WI38 (cell line): Measurements from ENCODE around the gene XIST.
"Not testable (repeated sequence)": the region's sequence is repeated elsewhere in the genome, so short reads cannot be mapped to it uniquely, and the experiment has no call there.

Source experiments
- H3K4me3 ChIP-seq: 2 replicates; pipeline ENCODE4 v1.5.1; 2011; ENCODE audit warnings: low read depth, mild to moderate bottlenecking, control low read depth, low read length
- TF ChIP-seq, protein P1 (sequence below): IDR thresholded peaks from 2 replicates; pipeline ENCODE4 v1.5.1; 2012; ENCODE audit warnings: low read depth, mild to moderate bottlenecking, control low read depth, low read length

The XIST gene

DNA sequence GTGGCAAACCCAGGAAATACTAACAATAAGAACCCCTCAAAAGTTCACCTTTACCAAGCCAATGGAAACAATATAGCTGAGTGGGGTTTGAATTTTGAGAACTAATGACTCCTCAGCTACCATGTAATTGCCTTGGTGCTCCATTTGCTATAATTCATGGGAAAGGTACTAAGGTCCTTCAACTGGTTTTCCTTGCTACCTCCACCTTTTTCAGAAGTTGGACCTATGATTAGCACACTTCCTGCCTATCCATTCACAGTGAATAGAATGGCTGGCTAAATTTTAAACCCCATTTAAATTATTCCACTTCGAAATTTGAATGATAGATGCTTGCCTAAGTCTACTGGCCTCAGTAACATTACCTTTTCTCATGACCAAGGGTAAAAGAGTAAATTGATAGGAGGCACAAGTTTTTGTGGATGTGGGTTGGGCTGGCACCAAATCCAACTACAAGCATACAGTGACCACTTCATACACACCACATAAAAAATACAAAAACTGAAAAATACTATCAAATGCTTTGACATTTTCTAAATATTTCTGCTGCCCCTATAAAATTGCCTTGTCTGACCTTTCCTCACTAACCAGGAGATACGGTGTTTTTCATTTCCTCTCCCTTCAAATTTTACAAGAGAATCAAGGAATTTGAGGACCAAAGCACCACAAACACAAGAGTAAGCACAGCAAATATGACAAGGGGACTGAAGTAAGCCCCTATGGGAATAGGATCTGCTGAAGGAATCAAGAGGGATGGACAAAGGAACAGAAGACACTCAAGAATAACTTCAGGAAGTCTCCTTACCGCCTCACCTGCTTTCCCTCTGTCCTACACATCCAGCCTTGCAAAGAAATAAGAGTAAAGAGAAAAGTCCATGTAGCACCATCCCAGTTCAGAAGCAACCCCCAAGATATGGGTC, 34.1 kb downstream of the XIST start:
- TF ChIP-seq, protein P1, sequence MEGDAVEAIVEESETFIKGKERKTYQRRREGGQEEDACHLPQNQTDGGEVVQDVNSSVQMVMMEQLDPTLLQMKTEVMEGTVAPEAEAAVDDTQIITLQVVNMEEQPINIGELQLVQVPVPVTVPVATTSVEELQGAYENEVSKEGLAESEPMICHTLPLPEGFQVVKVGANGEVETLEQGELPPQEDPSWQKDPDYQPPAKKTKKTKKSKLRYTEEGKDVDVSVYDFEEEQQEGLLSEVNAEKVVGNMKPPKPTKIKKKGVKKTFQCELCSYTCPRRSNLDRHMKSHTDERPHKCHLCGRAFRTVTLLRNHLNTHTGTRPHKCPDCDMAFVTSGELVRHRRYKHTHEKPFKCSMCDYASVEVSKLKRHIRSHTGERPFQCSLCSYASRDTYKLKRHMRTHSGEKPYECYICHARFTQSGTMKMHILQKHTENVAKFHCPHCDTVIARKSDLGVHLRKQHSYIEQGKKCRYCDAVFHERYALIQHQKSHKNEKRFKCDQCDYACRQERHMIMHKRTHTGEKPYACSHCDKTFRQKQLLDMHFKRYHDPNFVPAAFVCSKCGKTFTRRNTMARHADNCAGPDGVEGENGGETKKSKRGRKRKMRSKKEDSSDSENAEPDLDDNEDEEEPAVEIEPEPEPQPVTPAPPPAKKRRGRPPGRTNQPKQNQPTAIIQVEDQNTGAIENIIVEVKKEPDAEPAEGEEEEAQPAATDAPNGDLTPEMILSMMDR: no peak
- H3K4me3 ChIP-seq: no peak overlapping the region

DNA sequence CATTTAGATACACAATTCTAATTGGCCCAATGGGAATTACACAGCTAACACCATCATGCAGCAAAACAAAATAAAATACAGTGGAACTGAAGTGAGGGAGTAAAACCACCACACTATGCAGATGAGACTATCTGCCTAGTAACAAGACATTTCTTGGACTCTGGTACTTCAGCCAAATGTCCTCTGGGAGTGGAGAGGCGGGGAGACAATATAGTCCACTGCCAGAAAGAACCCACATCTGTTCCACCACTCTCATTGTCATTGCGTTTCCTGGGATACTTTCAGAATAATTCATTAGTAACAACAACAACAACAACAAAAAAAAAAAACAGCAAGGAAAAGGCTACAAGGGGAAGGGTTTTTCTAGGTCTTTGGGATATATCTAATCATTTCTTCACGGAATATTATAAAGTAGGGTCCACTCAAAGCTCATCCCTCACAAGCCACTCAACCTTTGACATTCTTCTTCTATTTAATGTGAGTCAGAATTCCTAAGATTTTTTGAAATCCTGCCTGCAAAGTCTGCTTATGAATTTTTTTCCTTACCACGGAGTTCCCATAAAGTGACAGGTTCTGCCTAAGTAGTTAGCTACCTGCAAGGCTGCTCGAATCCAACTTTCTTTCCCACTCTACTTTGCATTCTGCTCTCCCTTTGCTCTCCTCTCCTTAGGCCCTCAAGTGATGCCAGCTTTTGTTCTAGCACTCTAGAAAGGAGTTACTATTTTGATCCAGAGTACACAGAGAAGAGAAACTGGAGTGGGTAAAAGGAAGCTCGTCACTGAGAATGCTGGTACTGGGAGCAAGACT, 34.9 kb downstream of the XIST start:
- no peak overlapping the region for H3K4me3 ChIP-seq
- TF ChIP-seq, protein P1: no peak

DNA sequence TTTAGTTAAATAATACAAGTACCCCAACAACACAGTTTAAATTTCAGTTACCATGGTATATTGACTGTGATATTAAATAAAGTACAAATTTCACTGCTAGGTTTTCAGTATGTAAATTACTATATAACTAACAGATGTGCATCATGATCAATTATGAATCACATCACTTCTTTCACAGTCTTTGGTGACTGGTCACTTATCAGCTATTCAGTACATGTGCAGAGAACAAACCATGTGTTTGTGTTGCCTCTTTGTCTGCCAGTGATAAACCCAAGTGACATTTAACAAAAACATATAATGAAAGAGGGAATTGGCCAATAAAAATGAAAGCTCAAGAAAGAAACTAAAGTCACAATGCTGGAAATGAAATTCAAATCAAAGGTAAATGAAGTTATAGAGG, 40.3 kb downstream of the XIST start:
- TF ChIP-seq, protein P1: no peak
- H3K4me3 ChIP-seq: no peak overlapping the region

DNA sequence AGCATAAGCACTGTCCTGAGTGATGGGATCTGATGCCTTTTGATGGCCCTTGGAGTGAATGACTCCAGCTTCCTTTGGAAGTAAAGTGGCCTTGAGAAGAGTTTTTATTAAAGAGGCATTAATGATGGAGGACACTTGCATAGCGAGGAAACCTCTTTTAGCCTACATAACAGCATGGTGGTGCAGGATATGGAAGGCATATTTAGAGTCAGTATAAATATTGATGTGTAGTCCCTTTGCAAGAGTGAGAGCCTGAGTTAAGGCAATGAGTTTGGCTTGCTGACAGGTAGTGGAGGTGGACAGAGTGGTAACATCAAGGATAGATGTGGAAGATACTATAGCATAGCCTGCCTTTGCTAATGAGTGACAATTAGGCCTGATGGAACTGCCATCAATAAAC, 48.4 kb downstream of the XIST start:
- not testable (repeated sequence) for H3K4me3 ChIP-seq

DNA sequence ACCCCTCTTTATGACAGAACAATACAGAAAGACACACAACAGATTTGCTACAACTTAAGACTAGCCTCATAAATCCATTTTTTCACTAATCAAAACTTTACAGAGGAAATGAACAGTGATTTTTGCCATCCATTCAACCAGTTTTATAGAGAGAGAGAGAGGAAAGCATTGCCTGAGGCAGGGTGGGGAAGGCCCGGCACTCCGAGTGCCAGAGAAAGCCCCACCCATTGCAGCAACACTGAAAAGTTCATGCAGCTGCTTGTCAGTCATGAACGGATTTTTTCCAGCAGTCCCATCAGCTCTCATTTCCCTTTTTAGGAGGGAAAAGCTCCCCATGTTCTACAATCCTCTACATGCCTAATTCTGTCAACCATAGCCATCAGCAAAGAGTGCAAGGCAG, 52.6 kb downstream of the XIST start:
- TF ChIP-seq, protein P1: no peak
- H3K4me3 ChIP-seq: no peak overlapping the region

DNA sequence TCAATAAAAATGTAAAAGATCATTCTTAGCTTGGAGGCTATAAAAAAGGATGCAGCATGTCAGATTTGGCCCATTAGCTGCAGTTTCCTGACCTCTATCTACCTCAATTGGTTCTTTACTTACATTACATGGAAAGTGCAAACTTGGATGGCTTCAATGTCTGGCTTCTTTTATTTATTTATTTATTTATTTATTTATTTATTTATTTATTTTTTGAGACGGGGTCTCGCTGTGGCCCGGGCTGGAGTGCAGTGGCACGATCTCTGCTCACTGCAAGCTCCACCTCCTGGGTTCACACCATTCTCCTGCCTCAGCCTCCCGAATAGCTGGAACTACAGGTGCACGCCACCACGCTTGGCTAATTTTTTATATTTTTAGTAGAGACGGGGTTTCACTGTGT, 60.0 kb downstream of the XIST start:
- H3K4me3 ChIP-seq: not testable (repeated sequence)

DNA sequence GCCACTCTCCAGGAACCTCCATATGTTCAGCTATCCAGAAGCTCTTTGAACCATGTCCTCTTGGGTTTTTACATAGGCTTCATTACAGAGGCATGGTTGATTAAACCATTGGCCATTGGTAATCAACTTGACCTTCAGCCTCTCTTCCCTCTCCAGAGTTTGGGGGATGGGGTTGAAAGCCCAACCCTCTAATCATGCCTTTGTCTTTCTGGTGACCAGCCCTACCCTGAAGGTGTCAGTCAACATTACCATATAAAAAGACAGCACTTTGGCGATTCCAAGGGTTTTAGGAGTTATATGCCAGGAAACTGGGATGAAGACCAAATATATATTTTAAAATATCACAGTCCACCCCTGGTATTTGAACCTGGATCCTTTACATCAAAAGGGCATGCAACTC, 67.0 kb downstream of the XIST start:
- H3K4me3 ChIP-seq: no peak overlapping the region
- TF ChIP-seq, protein P1: no peak
